OCI-LY1 (cell line): Measurements from ENCODE around the gene GLIS1.

Experiments used
- H2AFZ ChIP-seq: fragments of 200-600 bp; sonication (generic), shearing (Covaris generic); 2 replicates; pipeline ENCODE4 v1.6.0; 2014; ENCODE audit warnings: antibody characterized with exemption, mild to moderate bottlenecking, low read length
- H3F3A ChIP-seq: fragments of 200-600 bp; sonication (generic), shearing (Covaris generic); 2 replicates; pipeline ENCODE4 v1.6.0; 2014; ENCODE audit warnings: mild to moderate bottlenecking, antibody characterized with exemption, low read length, moderate library complexity; ENCODE audit not compliant: insufficient read depth
- H3K27ac ChIP-seq: fragments of 200-600 bp; sonication (generic); 2 replicates; pipeline ENCODE4 v1.5.1; 2014; ENCODE audit warnings: low read length, mixed run types, mild to moderate bottlenecking, low read depth; ENCODE audit not compliant: poor library complexity, severe bottlenecking
- H3K27me3 ChIP-seq: fragments of 200-600 bp; sonication (generic); 2 replicates; pipeline ENCODE4 v1.6.0; 2014; ENCODE audit warnings: antibody characterized with exemption, mild to moderate bottlenecking, low read length, moderate library complexity; ENCODE audit not compliant: insufficient read depth
- H3K36me3 ChIP-seq: fragments of 200-600 bp; sonication (generic); 2 replicates; pipeline ENCODE4 v1.6.1; 2014; ENCODE audit warnings: mild to moderate bottlenecking, antibody characterized with exemption, low read length, moderate library complexity, mixed read lengths; ENCODE audit not compliant: insufficient read depth
- H3K4me1 ChIP-seq: fragments of 200-600 bp; sonication (generic); 2 replicates; pipeline ENCODE4 v1.5.1; 2014; ENCODE audit warnings: mild to moderate bottlenecking, low read length, moderate library complexity; ENCODE audit not compliant: insufficient read depth, severe bottlenecking
- H3K4me2 ChIP-seq: fragments of 200-600 bp; sonication (generic), shearing (Covaris generic); 2 replicates; pipeline ENCODE4 v1.6.1; 2014; ENCODE audit warnings: low read length
- H3K4me3 ChIP-seq: fragments of 200-600 bp; sonication (generic); 2 replicates; pipeline ENCODE4 v1.5.1; 2014; ENCODE audit warnings: low read length, low read depth, mild to moderate bottlenecking, mixed read lengths; ENCODE audit not compliant: poor library complexity, severe bottlenecking
- H3K79me2 ChIP-seq: fragments of 200-600 bp; shearing (Covaris generic); 2 replicates; pipeline ENCODE4 v1.6.1; 2016; ENCODE audit warnings: mixed run types, low read length, mixed read lengths; ENCODE audit not compliant: insufficient read depth
- H3K9ac ChIP-seq: fragments of 200-600 bp; sonication (generic), shearing (Covaris generic); 2 replicates; pipeline ENCODE4 v1.6.1; 2014; ENCODE audit warnings: mild to moderate bottlenecking, low read length, mixed read lengths
- H3K9me2 ChIP-seq: fragments of 200-600 bp; sonication (generic), shearing (Covaris generic); 2 replicates; pipeline ENCODE4 v1.6.1; 2014; ENCODE audit warnings: low read depth, mild to moderate bottlenecking, low read length, mixed read lengths
- H3K9me3 ChIP-seq: fragments of 200-600 bp; shearing (Covaris generic); 2 replicates; pipeline ENCODE4 v1.6.1; 2014; ENCODE audit warnings: low read length, mixed read lengths
- H4K20me1 ChIP-seq: fragments of 200-600 bp; sonication (generic), shearing (Covaris generic); 2 replicates; pipeline ENCODE4 v1.6.0; 2016; ENCODE audit warnings: mild to moderate bottlenecking, low read length; ENCODE audit not compliant: insufficient read depth
- EZH2 ChIP-seq: fragments of 200-600 bp; sonication (generic), shearing (Covaris generic); IDR thresholded peaks from 2 replicates; pipeline ENCODE4 v1.8.0; 2017; ENCODE audit warnings: borderline replicate concordance, mixed run types, mild to moderate bottlenecking, antibody characterized with exemption, low read length, moderate library complexity, mixed read lengths
- TF ChIP-seq, protein P1 (sequence below): fragments of 200-600 bp; sonication (generic), shearing (Covaris generic); IDR thresholded peaks from 2 replicates; pipeline ENCODE4 v1.5.1; 2017; ENCODE audit warnings: mild to moderate bottlenecking, antibody characterized with exemption, low read length, moderate library complexity, mixed read lengths

Gene GLIS1

DNA sequence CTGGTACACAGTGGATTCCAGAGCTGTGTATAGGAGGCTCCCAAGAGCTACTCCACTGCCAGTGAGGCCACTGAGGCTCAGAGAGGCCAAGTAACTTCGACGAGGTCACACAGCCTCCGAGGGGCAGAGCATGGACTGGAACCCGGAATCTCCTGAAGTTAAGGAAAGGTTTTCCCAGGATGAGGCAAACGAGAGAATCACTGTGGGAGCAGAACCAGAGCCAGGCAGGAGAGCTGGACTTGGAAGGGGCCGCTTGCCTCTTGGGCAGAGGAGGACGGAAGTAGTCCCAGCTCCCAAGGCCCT lies 52.0 kb downstream of the GLIS1 start:
- H3K27me3 ChIP-seq = no peaks in the 10 kb centered on the region
- no peak overlapping the region for H3K9ac ChIP-seq
- H3K4me3 ChIP-seq = no peak overlapping the region
- H2AFZ ChIP-seq = no peak overlapping the region
- no peaks in the 10 kb centered on the region for H3K4me1 ChIP-seq
- TF ChIP-seq EZH2 = no peak
- TF ChIP-seq, protein P1, sequence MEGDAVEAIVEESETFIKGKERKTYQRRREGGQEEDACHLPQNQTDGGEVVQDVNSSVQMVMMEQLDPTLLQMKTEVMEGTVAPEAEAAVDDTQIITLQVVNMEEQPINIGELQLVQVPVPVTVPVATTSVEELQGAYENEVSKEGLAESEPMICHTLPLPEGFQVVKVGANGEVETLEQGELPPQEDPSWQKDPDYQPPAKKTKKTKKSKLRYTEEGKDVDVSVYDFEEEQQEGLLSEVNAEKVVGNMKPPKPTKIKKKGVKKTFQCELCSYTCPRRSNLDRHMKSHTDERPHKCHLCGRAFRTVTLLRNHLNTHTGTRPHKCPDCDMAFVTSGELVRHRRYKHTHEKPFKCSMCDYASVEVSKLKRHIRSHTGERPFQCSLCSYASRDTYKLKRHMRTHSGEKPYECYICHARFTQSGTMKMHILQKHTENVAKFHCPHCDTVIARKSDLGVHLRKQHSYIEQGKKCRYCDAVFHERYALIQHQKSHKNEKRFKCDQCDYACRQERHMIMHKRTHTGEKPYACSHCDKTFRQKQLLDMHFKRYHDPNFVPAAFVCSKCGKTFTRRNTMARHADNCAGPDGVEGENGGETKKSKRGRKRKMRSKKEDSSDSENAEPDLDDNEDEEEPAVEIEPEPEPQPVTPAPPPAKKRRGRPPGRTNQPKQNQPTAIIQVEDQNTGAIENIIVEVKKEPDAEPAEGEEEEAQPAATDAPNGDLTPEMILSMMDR = no peak
- H4K20me1 ChIP-seq = no peaks in the 10 kb centered on the region
- no peak overlapping the region for H3K4me2 ChIP-seq
- no peaks in the 10 kb centered on the region for H3F3A ChIP-seq
- H3K9me2 ChIP-seq = no peaks in the 10 kb centered on the region
- no peaks in the 10 kb centered on the region for H3K79me2 ChIP-seq
- no peaks in the 10 kb centered on the region for H3K36me3 ChIP-seq
- no peaks in the 10 kb centered on the region for H3K9me3 ChIP-seq
- no peak overlapping the region for H3K27ac ChIP-seq

DNA sequence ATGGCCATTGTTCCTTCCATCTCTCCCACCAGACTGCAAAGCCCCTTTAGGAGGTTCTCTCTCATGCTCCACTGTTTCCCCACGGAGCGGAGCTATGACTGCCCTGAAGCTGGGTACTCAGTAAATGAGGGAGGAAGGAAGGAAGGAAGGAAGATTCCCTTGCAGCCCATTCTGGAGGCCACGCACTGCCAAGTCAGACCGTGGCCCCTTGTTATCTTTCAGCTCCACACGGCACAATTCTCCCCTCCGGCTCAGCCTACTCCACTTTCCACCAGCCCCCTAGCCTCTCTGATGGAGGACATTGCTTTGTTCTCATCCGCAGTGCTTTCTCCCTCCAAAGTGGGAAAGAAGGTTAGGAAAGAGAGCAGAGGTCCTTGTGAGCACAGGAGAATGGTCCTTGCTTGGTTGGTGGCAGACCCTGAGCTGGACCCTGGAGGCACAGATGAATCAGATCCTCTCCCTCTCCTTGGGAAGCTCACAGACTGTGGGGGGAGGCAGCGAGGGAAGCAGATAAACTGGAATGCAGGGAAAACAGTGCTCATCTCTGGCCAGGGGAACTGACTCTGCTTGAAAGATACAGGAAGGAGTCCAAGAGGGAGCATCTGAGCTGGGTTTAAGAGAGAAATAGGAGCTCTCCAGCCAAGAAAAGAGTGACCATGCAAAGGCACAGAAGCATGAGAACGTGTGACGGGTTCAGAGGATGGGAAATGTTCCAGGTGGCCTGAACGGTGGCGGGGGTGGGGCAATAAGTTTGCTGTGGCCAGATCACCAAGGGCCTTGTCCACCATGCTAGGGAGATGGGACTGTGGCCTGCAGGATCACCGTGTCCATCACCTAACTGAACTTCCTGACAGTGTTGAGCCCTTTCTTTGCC lies 52.6 kb downstream of the GLIS1 start:
- H3F3A ChIP-seq = no peaks in the 10 kb centered on the region
- H4K20me1 ChIP-seq = no peaks in the 10 kb centered on the region
- H3K4me1 ChIP-seq = no peaks in the 10 kb centered on the region
- H2AFZ ChIP-seq = no peak overlapping the region
- H3K9ac ChIP-seq = no peak overlapping the region
- H3K27me3 ChIP-seq = no peaks in the 10 kb centered on the region
- H3K4me2 ChIP-seq = no peak overlapping the region
- H3K4me3 ChIP-seq = no peak overlapping the region
- TF ChIP-seq EZH2 = no peak
- TF ChIP-seq, protein P1 = no peak
- H3K36me3 ChIP-seq = no peaks in the 10 kb centered on the region
- no peaks in the 10 kb centered on the region for H3K9me3 ChIP-seq
- no peaks in the 10 kb centered on the region for H3K79me2 ChIP-seq
- H3K27ac ChIP-seq = no peak overlapping the region
- H3K9me2 ChIP-seq = no peaks in the 10 kb centered on the region

DNA sequence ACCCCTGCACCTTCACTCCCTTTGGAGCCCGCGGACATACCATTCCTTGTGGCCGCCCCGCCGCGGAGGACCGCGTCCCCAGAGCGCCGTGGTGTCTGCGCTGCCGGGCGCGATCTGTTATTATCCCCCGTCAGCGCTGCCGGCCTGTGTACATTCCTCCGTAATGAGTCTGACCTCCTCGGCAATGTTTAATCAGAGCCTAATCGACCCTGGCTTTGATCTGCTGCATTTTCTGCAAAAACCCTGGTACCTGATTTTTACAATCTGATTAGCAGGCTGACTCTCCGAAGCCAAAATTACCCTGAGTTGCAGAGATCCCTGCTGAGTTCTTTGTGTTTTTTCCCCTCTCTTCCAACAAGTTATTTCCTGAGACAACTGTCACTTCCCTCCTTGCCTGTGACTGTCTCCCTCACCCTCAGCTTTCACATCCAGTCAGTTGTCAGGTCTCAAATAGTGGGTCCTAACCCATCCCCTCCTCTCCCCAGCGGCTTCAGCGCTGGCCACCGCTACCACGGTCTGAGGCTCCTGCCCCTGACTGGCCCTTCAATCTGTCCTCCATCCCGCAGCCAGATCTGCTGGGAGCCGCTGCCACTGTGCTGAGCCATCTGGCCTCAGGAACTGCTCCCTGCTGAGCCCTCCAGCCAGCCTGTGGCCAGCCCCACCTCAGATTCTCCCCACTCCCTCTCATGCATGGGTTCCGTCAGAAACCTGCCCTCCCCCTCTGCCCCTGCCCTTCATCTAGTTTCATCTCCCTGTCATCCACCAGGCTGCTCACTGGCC lies 53.5 kb downstream of the GLIS1 start:
- Histone ChIP-seq H3K79me2 (no peaks in the 10 kb centered on the region), H3K27me3 (no peaks in the 10 kb centered on the region), H3K9me2 (no peaks in the 10 kb centered on the region), H3K36me3 (no peaks in the 10 kb centered on the region), H3K9me3 (no peaks in the 10 kb centered on the region), H2AFZ (no peak overlapping the region), H3K9ac (no peak overlapping the region), H4K20me1 (no peaks in the 10 kb centered on the region), H3K27ac (no peak overlapping the region), H3K4me2 (no peak overlapping the region), H3K4me3 (no peak overlapping the region), H3F3A (no peaks in the 10 kb centered on the region), H3K4me1 (no peaks in the 10 kb centered on the region)
- TF ChIP-seq, protein P1 = no peak
- TF ChIP-seq EZH2 = no peak
